GM12878 (cell line): Measurements from ENCODE around the gene PLA2G4C. TPM values are rescaled to one million over a fixed set of nuclear protein-coding genes. Genes with fewer than 3 reads are reported as not detected.

Experiments
- ATAC-seq: fragments of 200-7000 bp; cut with Tn5 transposase; 3 replicates; pipeline ENCODE4 v1.9.1; 2020; ENCODE audit warnings: mild to moderate bottlenecking, moderate library complexity
- BruUV-seq: library from RNA; stranded (reverse); fragments of 400-500 nt; replicated peaks from 2 replicates; lab custom pipeline; 2021; lab: Mats Ljungman, UMichigan
- CTCF ChIA-PET: fragments of 300-600 bp; sonication (Branson Sonifier 250); formaldehyde crosslinking; extraction: SDS; loops from one replicate; lab custom pipeline; 2021; ENCODE audit warnings: inconsistent platforms; lab: Yijun Ruan, JAX
- POLR2A ChIA-PET: fragments of 350-600 bp; formaldehyde crosslinking; extraction: SDS; loops from one replicate; lab custom pipeline; 2021; ENCODE audit warnings: inconsistent platforms; lab: Charles Lee
- RAD21 ChIA-PET: fragments of 300-600 bp; sonication (Branson Sonifier 250); formaldehyde crosslinking; loops from one replicate; lab custom pipeline; 2023; ENCODE audit warnings: antibody characterized with exemption; ENCODE audit not compliant: unreplicated experiment; lab: Charles Lee
- SMC1A ChIA-PET: fragments of 300-600 bp; sonication (Branson Sonifier 250); formaldehyde crosslinking; loops from one replicate; lab custom pipeline; 2023; ENCODE audit not compliant: unreplicated experiment, uncharacterized antibody; lab: Charles Lee
- DNase-seq: peaks from one replicate; pipeline ENCODE4 v3.0.0-alpha.2; 2011; ENCODE audit warnings: low read depth, low spot score
- FAIRE-seq: peaks from 3 replicates; lab custom pipeline; 2011; peaks lifted over from hg19 to GRCh38; lab: Jason Lieb, UNC
- H2AFZ ChIP-seq: 2 replicates; pipeline ENCODE4 v1.6.0; 2011; ENCODE audit warnings: low read depth, low read length, control low read depth; ENCODE audit not compliant: control insufficient read depth
- H3K27ac ChIP-seq: 2 replicates; pipeline ENCODE4 v1.5.1; 2011; ENCODE audit warnings: control low read depth; ENCODE audit not compliant: control insufficient read depth, insufficient read depth
- H3K27me3 ChIP-seq, 2 experiments: replicated peaks in 1 of 2; 2 replicates each; pipeline versions ENCODE4 v1.6.0 to v1.6.1; 2011; ENCODE audit warnings: low read length in 1 of 2; ENCODE audit not compliant: control insufficient read depth in 2 of 2, insufficient read depth in 2 of 2
- H3K36me3 ChIP-seq, 2 experiments: 2 replicates each; pipeline ENCODE4 v1.5.1; 2011; ENCODE audit warnings: low read length in 1 of 2; ENCODE audit not compliant: control insufficient read depth in 2 of 2, insufficient read depth in 2 of 2
- H3K4me1 ChIP-seq: 2 replicates; pipeline ENCODE4 v1.6.1; 2011; ENCODE audit warnings: mild to moderate bottlenecking, low read length, moderate library complexity, mixed read lengths; ENCODE audit not compliant: control insufficient read depth, insufficient read depth
- H3K4me2 ChIP-seq: 2 replicates; pipeline ENCODE4 v1.6.0; 2011; ENCODE audit warnings: control low read depth; ENCODE audit not compliant: control insufficient read depth, insufficient read depth
- H3K4me3 ChIP-seq: fragments of 200-600 bp; sonication (generic); 2 replicates; pipeline ENCODE4 v1.5.1; 2016
- H3K79me2 ChIP-seq: 2 replicates; pipeline ENCODE4 v1.6.0; 2011; ENCODE audit warnings: low read length; ENCODE audit not compliant: control insufficient read depth, insufficient read depth
- H3K9ac ChIP-seq: 2 replicates; pipeline ENCODE4 v1.8.0; 2011; ENCODE audit warnings: low read length, control low read depth, mixed read lengths; ENCODE audit not compliant: control insufficient read depth, insufficient read depth
- H3K9me3 ChIP-seq: replicated peaks from 3 replicates; pipeline ENCODE4 v1.5.1; 2011; ENCODE audit warnings: mild to moderate bottlenecking, low read length; ENCODE audit not compliant: control insufficient read depth, insufficient read depth
- H4K20me1 ChIP-seq: 2 replicates; pipeline ENCODE4 v1.6.0; 2011; ENCODE audit not compliant: control insufficient read depth, insufficient read depth
- CBX5 ChIP-seq: sonication (generic); IDR thresholded peaks from 2 replicates; pipeline ENCODE4 v1.6.1; 2016; ENCODE audit warnings: low read depth, moderate library complexity, mild to moderate bottlenecking, inconsistent platforms
- PAX8 ChIP-seq: fragments of 450-650 bp; IDR thresholded peaks from 2 replicates; pipeline ENCODE4 v1.6.1; 2017; ENCODE audit warnings: mild to moderate bottlenecking, moderate library complexity
- POLR2A ChIP-seq: IDR thresholded peaks from 2 replicates; pipeline ENCODE4 v1.6.1; 2011; ENCODE audit warnings: low read depth, mild to moderate bottlenecking, low read length
- SMC3 ChIP-seq: IDR thresholded peaks from 2 replicates; pipeline ENCODE4 v1.6.1; 2011; ENCODE audit warnings: low read length, improper control_type of control experiment, borderline replicate concordance
- ZBED1 ChIP-seq: IDR thresholded peaks from 2 replicates; pipeline ENCODE4 v1.6.1; 2016; ENCODE audit warnings: borderline replicate concordance
- ZNF207 ChIP-seq: fragments of 450-650 bp; IDR thresholded peaks from 2 replicates; pipeline ENCODE4 v1.6.1; 2014; ENCODE audit warnings: antibody characterized with exemption, mild to moderate bottlenecking, borderline replicate concordance
- WGBS: methylation state at CpG from one replicate; pipeline ENCODE4 v1.1.6; 2016; ENCODE audit warnings: low lambda C conversion rate; ENCODE audit not compliant: insufficient replicate concordance, insufficient coverage; ENCODE audit errors: missing lambda C conversion rate; 5-methylcytosine and 5-hydroxymethylcytosine counted together
- in situ Hi-C: fragments of 300-500 bp; cut with MboI; formaldehyde crosslinking; loops from 9 replicates; pipeline ENCODE4 v1.14.3; 2018; ENCODE audit warnings: mixed read lengths
- intact Hi-C: fragments of 100-400 bp; cut with micrococcal nuclease; formaldehyde crosslinking; loops from one replicate; pipeline ENCODE4 v1.14.2; 2022; ENCODE audit not compliant: unreplicated experiment
- polyA plus RNA-seq, 11 experiments: library from polyadenylated mRNA; depleted of rRNA in 4 of 11; unstranded in 6 of 11; stranded (reverse) in 5 of 11; fragments of >200 nt; fragmentation: Nextera tagmentation in 4 of 11; fragmentation: Illumina TruSeq in 1 of 11; extraction: Ambion mirVana in 4 of 11; extraction: Trizol in 1 of 11; gene quantifications; 1 replicate in 1 of 11; 2 replicates in 10 of 11; pipeline versions ENCODE4 v1.2.1 to v1.2.3, GENCODE V29; 2011 to 2016; ENCODE audit warnings: inconsistent platforms in 2 of 11, missing spikeins in 2 of 11, low read depth in 1 of 11
- total RNA-seq, 4 experiments: library from RNA; depleted of rRNA in 3 of 4; stranded (reverse); fragments of >200 nt in 3 of 4; fragmentation: Illumina TruSeq in 1 of 4; extraction: Trizol in 1 of 4; gene quantifications; 2 replicates each; pipeline versions ENCODE4 v1.2.1 to v1.2.3, GENCODE V29; 2013 to 2021
- TF ChIP-seq, protein P1 (sequence below): fragments of 450-650 bp; IDR thresholded peaks from 2 replicates; pipeline ENCODE4 v1.6.1; 2017; ENCODE audit warnings: antibody characterized with exemption, mild to moderate bottlenecking, moderate library complexity
- TF ChIP-seq, protein P2 (sequence below): fragments of 450-650 bp; IDR thresholded peaks from 2 replicates; pipeline ENCODE4 v1.6.1; 2017; ENCODE audit warnings: mild to moderate bottlenecking, moderate library complexity

The PLA2G4C gene
- total and polyA plus RNA-seq, 10 of the 15 experiments (the other 5 are each of a cell fraction or from before 2014, with no cell fraction given): 0.53 to 3.6 (median 1.1) TPM

DNA sequence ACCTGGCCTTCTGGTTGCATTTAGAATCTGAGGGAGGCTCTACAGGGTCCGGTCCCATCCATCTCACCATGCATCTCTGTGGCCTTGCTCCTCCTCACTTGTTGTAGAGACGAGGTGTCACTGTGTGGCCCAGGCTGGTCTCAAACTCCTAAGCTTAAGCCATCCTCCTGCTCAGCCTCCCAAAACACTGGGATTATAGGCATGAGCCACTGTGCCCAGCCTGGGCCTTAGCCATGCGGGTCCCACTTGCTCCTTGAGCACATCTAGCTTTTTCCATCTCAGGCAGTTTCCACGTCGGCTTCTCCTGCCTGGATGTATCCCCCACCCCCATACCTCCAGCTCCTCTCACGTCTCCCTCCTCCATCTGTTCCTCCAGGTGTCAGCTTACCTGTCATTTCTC, 106.4 kb downstream of the PLA2G4C start:
- no peaks in the 10 kb centered on the region for H3K9me3 ChIP-seq
- RAD21 ChIA-PET: no interaction called here
- in situ Hi-C loops (no loop called here), intact Hi-C loops (no loop called here)
- POLR2A ChIA-PET: no interaction called here
- H3K36me3 ChIP-seq: no peaks in the 10 kb centered on the region
- TF ChIP-seq CBX5 (no peak), POLR2A (no peak), ZBED1 (no peak), SMC3 (no peak), ZNF207 (no peak), PAX8 (no peak)
- TF ChIP-seq, protein P1, sequence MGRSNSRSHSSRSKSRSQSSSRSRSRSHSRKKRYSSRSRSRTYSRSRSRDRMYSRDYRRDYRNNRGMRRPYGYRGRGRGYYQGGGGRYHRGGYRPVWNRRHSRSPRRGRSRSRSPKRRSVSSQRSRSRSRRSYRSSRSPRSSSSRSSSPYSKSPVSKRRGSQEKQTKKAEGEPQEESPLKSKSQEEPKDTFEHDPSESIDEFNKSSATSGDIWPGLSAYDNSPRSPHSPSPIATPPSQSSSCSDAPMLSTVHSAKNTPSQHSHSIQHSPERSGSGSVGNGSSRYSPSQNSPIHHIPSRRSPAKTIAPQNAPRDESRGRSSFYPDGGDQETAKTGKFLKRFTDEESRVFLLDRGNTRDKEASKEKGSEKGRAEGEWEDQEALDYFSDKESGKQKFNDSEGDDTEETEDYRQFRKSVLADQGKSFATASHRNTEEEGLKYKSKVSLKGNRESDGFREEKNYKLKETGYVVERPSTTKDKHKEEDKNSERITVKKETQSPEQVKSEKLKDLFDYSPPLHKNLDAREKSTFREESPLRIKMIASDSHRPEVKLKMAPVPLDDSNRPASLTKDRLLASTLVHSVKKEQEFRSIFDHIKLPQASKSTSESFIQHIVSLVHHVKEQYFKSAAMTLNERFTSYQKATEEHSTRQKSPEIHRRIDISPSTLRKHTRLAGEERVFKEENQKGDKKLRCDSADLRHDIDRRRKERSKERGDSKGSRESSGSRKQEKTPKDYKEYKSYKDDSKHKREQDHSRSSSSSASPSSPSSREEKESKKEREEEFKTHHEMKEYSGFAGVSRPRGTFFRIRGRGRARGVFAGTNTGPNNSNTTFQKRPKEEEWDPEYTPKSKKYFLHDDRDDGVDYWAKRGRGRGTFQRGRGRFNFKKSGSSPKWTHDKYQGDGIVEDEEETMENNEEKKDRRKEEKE: no peak
- TF ChIP-seq, protein P2, sequence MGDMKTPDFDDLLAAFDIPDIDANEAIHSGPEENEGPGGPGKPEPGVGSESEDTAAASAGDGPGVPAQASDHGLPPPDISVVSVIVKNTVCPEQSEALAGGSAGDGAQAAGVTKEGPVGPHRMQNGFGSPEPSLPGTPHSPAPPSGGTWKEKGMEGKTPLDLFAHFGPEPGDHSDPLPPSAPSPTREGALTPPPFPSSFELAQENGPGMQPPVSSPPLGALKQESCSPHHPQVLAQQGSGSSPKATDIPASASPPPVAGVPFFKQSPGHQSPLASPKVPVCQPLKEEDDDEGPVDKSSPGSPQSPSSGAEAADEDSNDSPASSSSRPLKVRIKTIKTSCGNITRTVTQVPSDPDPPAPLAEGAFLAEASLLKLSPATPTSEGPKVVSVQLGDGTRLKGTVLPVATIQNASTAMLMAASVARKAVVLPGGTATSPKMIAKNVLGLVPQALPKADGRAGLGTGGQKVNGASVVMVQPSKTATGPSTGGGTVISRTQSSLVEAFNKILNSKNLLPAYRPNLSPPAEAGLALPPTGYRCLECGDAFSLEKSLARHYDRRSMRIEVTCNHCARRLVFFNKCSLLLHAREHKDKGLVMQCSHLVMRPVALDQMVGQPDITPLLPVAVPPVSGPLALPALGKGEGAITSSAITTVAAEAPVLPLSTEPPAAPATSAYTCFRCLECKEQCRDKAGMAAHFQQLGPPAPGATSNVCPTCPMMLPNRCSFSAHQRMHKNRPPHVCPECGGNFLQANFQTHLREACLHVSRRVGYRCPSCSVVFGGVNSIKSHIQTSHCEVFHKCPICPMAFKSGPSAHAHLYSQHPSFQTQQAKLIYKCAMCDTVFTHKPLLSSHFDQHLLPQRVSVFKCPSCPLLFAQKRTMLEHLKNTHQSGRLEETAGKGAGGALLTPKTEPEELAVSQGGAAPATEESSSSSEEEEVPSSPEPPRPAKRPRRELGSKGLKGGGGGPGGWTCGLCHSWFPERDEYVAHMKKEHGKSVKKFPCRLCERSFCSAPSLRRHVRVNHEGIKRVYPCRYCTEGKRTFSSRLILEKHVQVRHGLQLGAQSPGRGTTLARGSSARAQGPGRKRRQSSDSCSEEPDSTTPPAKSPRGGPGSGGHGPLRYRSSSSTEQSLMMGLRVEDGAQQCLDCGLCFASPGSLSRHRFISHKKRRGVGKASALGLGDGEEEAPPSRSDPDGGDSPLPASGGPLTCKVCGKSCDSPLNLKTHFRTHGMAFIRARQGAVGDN: no peak
- H3K4me1 ChIP-seq: no peaks in the 10 kb centered on the region
- H3K27me3 ChIP-seq: no peaks in the 10 kb centered on the region
- H3K4me3 ChIP-seq: no peak overlapping the region
- no peak overlapping the region for H3K4me2 ChIP-seq
- WGBS: 24% methylated on average over 6 of the region's 6 CpGs
- H3K79me2 ChIP-seq: no peaks in the 10 kb centered on the region
- H4K20me1 ChIP-seq: no peaks in the 10 kb centered on the region
- SMC1A ChIA-PET: no interaction called here
- H3K9ac ChIP-seq: no peak overlapping the region
- H3K27ac ChIP-seq: no peak overlapping the region
- ATAC-seq: no peak
- no peak for FAIRE-seq
- BruUV-seq: no TSS peak
- no peak overlapping the region for H2AFZ ChIP-seq
- DNase-seq: no peak
- CTCF ChIA-PET: no interaction called here
